HEK293 (cell line): ENCODE data around the gene INVS.

ENCODE experiments used
- CTCF ChIA-PET: fragments of 350-600 bp; formaldehyde crosslinking; extraction: SDS; loops from one replicate; lab custom pipeline; 2021; ENCODE audit warnings: antibody characterized with exemption; lab: Yijun Ruan, JAX
- POLR2A ChIA-PET: fragments of 300-600 bp; formaldehyde crosslinking; extraction: SDS; loops from one replicate; lab custom pipeline; 2020; ENCODE audit warnings: antibody characterized with exemption, inconsistent platforms; lab: Yijun Ruan, JAX
- H3K27ac ChIP-seq: fragments of 200-500 bp; sonication (Bioruptor generic); 2 replicates; pipeline ENCODE4 v1.5.1; 2014; ENCODE audit warnings: low read depth, low read length, control low read depth, inconsistent platforms; ENCODE audit errors: extremely low read depth
- H3K36me3 ChIP-seq, 2 experiments: fragments of 200-500 bp in 1 of 2; sonication (Bioruptor generic) in 1 of 2; 1 replicate in 1 of 2; 2 replicates in 1 of 2; pipeline ENCODE4 v1.5.1; 2014 to 2017; ENCODE audit warnings: inconsistent platforms in 2 of 2, low read length in 2 of 2; ENCODE audit not compliant: control insufficient read depth in 2 of 2, insufficient read depth in 1 of 2
- H3K4me1 ChIP-seq: fragments of 200-500 bp; sonication (Bioruptor generic); 2 replicates; pipeline ENCODE4 v1.5.1; 2014; ENCODE audit warnings: mild to moderate bottlenecking, low read length, inconsistent platforms; ENCODE audit not compliant: control insufficient read depth, insufficient read depth
- H3K4me3 ChIP-seq: 2 replicates; pipeline ENCODE4 v1.5.1; 2011; ENCODE audit warnings: low read depth, mild to moderate bottlenecking, control low read depth, low read length, moderate library complexity
- H3K9me3 ChIP-seq: fragments of 200-500 bp; sonication (Bioruptor generic); 2 replicates; pipeline ENCODE4 v1.5.1; 2014; ENCODE audit warnings: low read depth, low read length, inconsistent platforms; ENCODE audit not compliant: control insufficient read depth, insufficient read depth
- SCRT1 ChIP-seq: fragments of 450-650 bp; formaldehyde crosslinking; IDR thresholded peaks from 2 replicates; pipeline ENCODE4 v1.5.1; 2016; ENCODE audit warnings: missing biosample characterization, missing genetic modification characterization, borderline replicate concordance
- ZBTB1 ChIP-seq: fragments of 450-650 bp; formaldehyde crosslinking; IDR thresholded peaks from 2 replicates; pipeline ENCODE4 v1.5.1; 2016; ENCODE audit warnings: missing biosample characterization, missing genetic modification characterization
- ZFP41 ChIP-seq: fragments of 450-650 bp; formaldehyde crosslinking; IDR thresholded peaks from 2 replicates; pipeline ENCODE4 v1.5.1; 2016; ENCODE audit warnings: missing biosample characterization, missing genetic modification characterization, borderline replicate concordance
- ZFP69B ChIP-seq: fragments of 450-650 bp; formaldehyde crosslinking; IDR thresholded peaks from 2 replicates; pipeline ENCODE4 v1.5.1; 2016; ENCODE audit warnings: missing biosample characterization, missing genetic modification characterization
- ZNF112 ChIP-seq: fragments of 450-650 bp; formaldehyde crosslinking; IDR thresholded peaks from 2 replicates; pipeline ENCODE4 v1.5.0; 2017; ENCODE audit warnings: missing biosample characterization, missing genetic modification characterization
- ZNF19 ChIP-seq: fragments of 450-650 bp; formaldehyde crosslinking; IDR thresholded peaks from 2 replicates; pipeline ENCODE4; 2016; ENCODE audit warnings: missing biosample characterization, missing genetic modification characterization, low read depth
- ZNF292 ChIP-seq: fragments of 450-650 bp; formaldehyde crosslinking; IDR thresholded peaks from 2 replicates; pipeline ENCODE4 v1.5.1; 2016; ENCODE audit warnings: low read depth, missing biosample characterization, missing genetic modification characterization, borderline replicate concordance
- ZNF311 ChIP-seq: fragments of 450-650 bp; formaldehyde crosslinking; IDR thresholded peaks from 2 replicates; pipeline ENCODE4 v1.5.1; 2017; ENCODE audit warnings: missing biosample characterization, missing genetic modification characterization, borderline replicate concordance
- ZNF354C ChIP-seq: fragments of 450-650 bp; formaldehyde crosslinking; IDR thresholded peaks from 2 replicates; pipeline ENCODE4 v1.5.1; 2016; ENCODE audit warnings: missing biosample characterization, missing genetic modification characterization, low read depth, borderline replicate concordance
- ZNF423 ChIP-seq: fragments of 450-650 bp; formaldehyde crosslinking; IDR thresholded peaks from 2 replicates; pipeline ENCODE4 v1.5.1; 2016; ENCODE audit warnings: missing biosample characterization, missing genetic modification characterization
- ZNF48 ChIP-seq: fragments of 450-650 bp; formaldehyde crosslinking; IDR thresholded peaks from 2 replicates; pipeline ENCODE4 v1.5.1; 2016; ENCODE audit warnings: missing biosample characterization, missing genetic modification characterization
- ZNF510 ChIP-seq: fragments of 450-650 bp; formaldehyde crosslinking; IDR thresholded peaks from 2 replicates; pipeline ENCODE4 v1.5.1; 2018; ENCODE audit warnings: mild to moderate bottlenecking, missing genetic modification characterization, missing biosample characterization; ENCODE audit not compliant: insufficient replicate concordance
- ZNF747 ChIP-seq: fragments of 450-650 bp; formaldehyde crosslinking; IDR thresholded peaks from 2 replicates; pipeline ENCODE4 v1.5.1; 2016; ENCODE audit warnings: missing biosample characterization, missing genetic modification characterization
- ZSCAN16 ChIP-seq: fragments of 450-650 bp; formaldehyde crosslinking; IDR thresholded peaks from 2 replicates; pipeline ENCODE4 v1.5.1; 2016; ENCODE audit warnings: missing biosample characterization, missing genetic modification characterization
- TF ChIP-seq, protein P1 (sequence below): fragments of 450-650 bp; formaldehyde crosslinking; IDR thresholded peaks from 2 replicates; pipeline ENCODE4 v1.5.1; 2017; ENCODE audit warnings: missing biosample characterization, missing genetic modification characterization
- TF ChIP-seq, protein P2 (sequence below): fragments of 450-650 bp; formaldehyde crosslinking; conservative IDR thresholded peaks from 2 replicates; pipeline ENCODE4 v1.5.1; 2016; ENCODE audit warnings: low read depth, missing biosample characterization, missing genetic modification characterization
- TF ChIP-seq, protein P3 (sequence below): fragments of 450-650 bp; formaldehyde crosslinking; IDR thresholded peaks from 2 replicates; pipeline ENCODE4 v1.5.1; 2016; ENCODE audit warnings: missing biosample characterization, missing genetic modification characterization
- TF ChIP-seq, protein P4 (sequence below): fragments of 450-650 bp; formaldehyde crosslinking; IDR thresholded peaks from 2 replicates; pipeline ENCODE4 v1.5.1; 2017; ENCODE audit warnings: missing biosample characterization, missing genetic modification characterization
- TF ChIP-seq, protein P5 (sequence below): fragments of 450-650 bp; IDR thresholded peaks from 2 replicates; pipeline ENCODE4 v1.5.1; 2018; ENCODE audit warnings: missing biosample characterization, mild to moderate bottlenecking, missing genetic modification characterization
- TF ChIP-seq, protein P6 (sequence below): fragments of 450-650 bp; formaldehyde crosslinking; IDR thresholded peaks from 2 replicates; pipeline ENCODE4 v1.5.1; 2016; ENCODE audit warnings: missing biosample characterization, missing genetic modification characterization
- TF ChIP-seq, protein P7 (sequence below): fragments of 450-650 bp; formaldehyde crosslinking; IDR thresholded peaks from 2 replicates; pipeline ENCODE4 v1.5.1; 2017; ENCODE audit warnings: missing biosample characterization, missing genetic modification characterization

Gene INVS

DNA sequence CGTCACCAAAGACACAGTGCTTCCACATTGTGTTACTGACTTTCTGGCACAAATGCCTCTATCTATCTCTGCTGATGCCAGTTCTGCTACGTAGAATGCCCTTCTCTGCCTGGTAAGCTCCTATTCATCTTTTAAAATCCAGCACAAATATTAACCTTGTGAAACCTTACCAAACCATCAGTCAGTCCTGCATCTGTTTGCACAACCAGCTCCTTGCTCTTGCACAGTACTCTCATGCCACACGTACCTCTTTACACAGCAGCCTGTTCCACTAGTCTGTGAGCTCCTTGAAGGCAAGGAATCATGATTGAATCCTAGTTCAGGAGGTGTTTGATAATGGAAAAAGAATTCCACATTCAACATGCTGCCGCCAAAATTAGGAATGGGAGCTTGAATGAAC, 197.4 kb downstream of the INVS start:
- CTCF ChIA-PET: interaction anchor here (0.6 to 1.1 kb wide), 2 partner anchors 10 to 26 kb away, joined by 3 to 6 read pairs; no protein-coding TSS in a partner anchor
- TF ChIP-seq, protein P1, sequence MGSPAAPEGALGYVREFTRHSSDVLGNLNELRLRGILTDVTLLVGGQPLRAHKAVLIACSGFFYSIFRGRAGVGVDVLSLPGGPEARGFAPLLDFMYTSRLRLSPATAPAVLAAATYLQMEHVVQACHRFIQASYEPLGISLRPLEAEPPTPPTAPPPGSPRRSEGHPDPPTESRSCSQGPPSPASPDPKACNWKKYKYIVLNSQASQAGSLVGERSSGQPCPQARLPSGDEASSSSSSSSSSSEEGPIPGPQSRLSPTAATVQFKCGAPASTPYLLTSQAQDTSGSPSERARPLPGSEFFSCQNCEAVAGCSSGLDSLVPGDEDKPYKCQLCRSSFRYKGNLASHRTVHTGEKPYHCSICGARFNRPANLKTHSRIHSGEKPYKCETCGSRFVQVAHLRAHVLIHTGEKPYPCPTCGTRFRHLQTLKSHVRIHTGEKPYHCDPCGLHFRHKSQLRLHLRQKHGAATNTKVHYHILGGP: no peak
- TF ChIP-seq, protein P2, sequence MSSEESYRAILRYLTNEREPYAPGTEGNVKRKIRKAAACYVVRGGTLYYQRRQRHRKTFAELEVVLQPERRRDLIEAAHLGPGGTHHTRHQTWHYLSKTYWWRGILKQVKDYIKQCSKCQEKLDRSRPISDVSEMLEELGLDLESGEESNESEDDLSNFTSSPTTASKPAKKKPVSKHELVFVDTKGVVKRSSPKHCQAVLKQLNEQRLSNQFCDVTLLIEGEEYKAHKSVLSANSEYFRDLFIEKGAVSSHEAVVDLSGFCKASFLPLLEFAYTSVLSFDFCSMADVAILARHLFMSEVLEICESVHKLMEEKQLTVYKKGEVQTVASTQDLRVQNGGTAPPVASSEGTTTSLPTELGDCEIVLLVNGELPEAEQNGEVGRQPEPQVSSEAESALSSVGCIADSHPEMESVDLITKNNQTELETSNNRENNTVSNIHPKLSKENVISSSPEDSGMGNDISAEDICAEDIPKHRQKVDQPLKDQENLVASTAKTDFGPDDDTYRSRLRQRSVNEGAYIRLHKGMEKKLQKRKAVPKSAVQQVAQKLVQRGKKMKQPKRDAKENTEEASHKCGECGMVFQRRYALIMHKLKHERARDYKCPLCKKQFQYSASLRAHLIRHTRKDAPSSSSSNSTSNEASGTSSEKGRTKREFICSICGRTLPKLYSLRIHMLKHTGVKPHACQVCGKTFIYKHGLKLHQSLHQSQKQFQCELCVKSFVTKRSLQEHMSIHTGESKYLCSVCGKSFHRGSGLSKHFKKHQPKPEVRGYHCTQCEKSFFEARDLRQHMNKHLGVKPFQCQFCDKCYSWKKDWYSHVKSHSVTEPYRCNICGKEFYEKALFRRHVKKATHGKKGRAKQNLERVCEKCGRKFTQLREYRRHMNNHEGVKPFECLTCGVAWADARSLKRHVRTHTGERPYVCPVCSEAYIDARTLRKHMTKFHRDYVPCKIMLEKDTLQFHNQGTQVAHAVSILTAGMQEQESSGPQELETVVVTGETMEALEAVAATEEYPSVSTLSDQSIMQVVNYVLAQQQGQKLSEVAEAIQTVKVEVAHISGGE (tag by site-specific recombination): no peak
- TF ChIP-seq, protein P3, sequence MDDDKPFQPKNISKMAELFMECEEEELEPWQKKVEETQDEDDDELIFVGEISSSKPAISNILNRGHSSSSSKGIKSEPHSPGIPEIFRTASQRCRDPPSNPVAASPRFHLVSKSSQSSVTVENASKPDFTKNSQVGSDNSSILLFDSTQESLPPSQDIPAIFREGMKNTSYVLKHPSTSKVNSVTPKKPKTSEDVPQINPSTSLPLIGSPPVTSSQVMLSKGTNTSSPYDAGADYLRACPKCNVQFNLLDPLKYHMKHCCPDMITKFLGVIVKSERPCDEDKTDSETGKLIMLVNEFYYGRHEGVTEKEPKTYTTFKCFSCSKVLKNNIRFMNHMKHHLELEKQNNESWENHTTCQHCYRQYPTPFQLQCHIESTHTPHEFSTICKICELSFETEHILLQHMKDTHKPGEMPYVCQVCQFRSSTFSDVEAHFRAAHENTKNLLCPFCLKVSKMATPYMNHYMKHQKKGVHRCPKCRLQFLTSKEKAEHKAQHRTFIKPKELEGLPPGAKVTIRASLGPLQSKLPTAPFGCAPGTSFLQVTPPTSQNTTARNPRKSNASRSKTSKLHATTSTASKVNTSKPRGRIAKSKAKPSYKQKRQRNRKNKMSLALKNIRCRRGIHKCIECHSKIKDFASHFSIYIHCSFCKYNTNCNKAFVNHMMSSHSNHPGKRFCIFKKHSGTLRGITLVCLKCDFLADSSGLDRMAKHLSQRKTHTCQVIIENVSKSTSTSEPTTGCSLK (tag by site-specific recombination): no peak
- TF ChIP-seq, protein P4, sequence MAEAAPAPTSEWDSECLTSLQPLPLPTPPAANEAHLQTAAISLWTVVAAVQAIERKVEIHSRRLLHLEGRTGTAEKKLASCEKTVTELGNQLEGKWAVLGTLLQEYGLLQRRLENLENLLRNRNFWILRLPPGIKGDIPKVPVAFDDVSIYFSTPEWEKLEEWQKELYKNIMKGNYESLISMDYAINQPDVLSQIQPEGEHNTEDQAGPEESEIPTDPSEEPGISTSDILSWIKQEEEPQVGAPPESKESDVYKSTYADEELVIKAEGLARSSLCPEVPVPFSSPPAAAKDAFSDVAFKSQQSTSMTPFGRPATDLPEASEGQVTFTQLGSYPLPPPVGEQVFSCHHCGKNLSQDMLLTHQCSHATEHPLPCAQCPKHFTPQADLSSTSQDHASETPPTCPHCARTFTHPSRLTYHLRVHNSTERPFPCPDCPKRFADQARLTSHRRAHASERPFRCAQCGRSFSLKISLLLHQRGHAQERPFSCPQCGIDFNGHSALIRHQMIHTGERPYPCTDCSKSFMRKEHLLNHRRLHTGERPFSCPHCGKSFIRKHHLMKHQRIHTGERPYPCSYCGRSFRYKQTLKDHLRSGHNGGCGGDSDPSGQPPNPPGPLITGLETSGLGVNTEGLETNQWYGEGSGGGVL (tag by site-specific recombination): no peak
- TF ChIP-seq ZNF292 (no peak), ZSCAN16 (tag by site-specific recombination) (no peak), ZNF311 (tag by site-specific recombination) (no peak), ZNF510 (tag by site-specific recombination) (no peak), ZNF747 (tag by site-specific recombination) (no peak)
- TF ChIP-seq, protein P5, sequence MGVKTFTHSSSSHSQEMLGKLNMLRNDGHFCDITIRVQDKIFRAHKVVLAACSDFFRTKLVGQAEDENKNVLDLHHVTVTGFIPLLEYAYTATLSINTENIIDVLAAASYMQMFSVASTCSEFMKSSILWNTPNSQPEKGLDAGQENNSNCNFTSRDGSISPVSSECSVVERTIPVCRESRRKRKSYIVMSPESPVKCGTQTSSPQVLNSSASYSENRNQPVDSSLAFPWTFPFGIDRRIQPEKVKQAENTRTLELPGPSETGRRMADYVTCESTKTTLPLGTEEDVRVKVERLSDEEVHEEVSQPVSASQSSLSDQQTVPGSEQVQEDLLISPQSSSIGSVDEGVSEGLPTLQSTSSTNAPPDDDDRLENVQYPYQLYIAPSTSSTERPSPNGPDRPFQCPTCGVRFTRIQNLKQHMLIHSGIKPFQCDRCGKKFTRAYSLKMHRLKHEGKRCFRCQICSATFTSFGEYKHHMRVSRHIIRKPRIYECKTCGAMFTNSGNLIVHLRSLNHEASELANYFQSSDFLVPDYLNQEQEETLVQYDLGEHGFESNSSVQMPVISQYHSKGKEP (tag by site-specific recombination): no peak

DNA sequence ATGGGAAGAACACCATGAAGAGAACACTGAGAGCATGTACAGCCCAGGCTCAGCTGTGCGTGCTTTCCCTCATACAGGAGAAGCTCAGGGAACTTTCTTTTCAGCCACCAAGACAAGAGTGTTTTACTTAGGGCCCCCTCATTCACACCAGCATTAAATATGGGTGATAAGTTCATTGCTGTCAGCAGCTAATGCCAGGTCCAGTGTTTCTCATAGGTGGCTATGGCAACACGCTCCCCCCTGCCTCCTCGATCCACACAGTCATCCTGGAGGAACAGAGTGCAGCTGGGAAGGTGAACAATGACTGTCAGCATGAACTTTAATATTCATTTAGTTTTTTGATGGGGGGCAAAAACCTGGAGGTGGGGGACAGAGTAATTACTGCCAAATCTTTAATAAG, 199.3 kb downstream of the INVS start:
- Histone ChIP-seq H3K9me3 (no peaks in the 10 kb centered on the region), H3K4me1 (no peaks in the 10 kb centered on the region), H3K36me3 (peaks cover 0 to 99% of the 10 kb centered on the region in 2 experiments), H3K4me3 (no peak overlapping the region), H3K27ac (no peak overlapping the region)
- POLR2A ChIA-PET: no interaction called here
- CTCF ChIA-PET: interaction anchor here (1.1 kb wide), 1 partner anchor 25 kb away, joined by 3 read pairs; no protein-coding TSS in a partner anchor
- TF ChIP-seq ZNF423 (no peak), ZBTB1 (tag by site-specific recombination) (no peak), ZNF48 (tag by site-specific recombination) (no peak), SCRT1 (tag by site-specific recombination) (no peak), ZNF354C (tag by site-specific recombination) (no peak), ZFP69B (tag by site-specific recombination) (no peak), ZNF112 (tag by site-specific recombination) (no peak), ZFP41 (tag by site-specific recombination) (no peak), ZNF19 (tag by site-specific recombination) (no peak)
- TF ChIP-seq, protein P6, sequence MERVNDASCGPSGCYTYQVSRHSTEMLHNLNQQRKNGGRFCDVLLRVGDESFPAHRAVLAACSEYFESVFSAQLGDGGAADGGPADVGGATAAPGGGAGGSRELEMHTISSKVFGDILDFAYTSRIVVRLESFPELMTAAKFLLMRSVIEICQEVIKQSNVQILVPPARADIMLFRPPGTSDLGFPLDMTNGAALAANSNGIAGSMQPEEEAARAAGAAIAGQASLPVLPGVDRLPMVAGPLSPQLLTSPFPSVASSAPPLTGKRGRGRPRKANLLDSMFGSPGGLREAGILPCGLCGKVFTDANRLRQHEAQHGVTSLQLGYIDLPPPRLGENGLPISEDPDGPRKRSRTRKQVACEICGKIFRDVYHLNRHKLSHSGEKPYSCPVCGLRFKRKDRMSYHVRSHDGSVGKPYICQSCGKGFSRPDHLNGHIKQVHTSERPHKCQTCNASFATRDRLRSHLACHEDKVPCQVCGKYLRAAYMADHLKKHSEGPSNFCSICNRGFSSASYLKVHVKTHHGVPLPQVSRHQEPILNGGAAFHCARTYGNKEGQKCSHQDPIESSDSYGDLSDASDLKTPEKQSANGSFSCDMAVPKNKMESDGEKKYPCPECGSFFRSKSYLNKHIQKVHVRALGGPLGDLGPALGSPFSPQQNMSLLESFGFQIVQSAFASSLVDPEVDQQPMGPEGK (tag by site-specific recombination): no peak
- TF ChIP-seq, protein P7, sequence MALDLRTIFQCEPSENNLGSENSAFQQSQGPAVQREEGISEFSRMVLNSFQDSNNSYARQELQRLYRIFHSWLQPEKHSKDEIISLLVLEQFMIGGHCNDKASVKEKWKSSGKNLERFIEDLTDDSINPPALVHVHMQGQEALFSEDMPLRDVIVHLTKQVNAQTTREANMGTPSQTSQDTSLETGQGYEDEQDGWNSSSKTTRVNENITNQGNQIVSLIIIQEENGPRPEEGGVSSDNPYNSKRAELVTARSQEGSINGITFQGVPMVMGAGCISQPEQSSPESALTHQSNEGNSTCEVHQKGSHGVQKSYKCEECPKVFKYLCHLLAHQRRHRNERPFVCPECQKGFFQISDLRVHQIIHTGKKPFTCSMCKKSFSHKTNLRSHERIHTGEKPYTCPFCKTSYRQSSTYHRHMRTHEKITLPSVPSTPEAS (tag by site-specific recombination): no peak

More for the DNA sequence above, 197.4 kb downstream of the INVS start:
- Histone ChIP-seq H3K4me1 (no peaks in the 10 kb centered on the region), H3K27ac (no peak overlapping the region), H3K9me3 (no peaks in the 10 kb centered on the region), H3K36me3 (peaks cover 0 to 99% of the 10 kb centered on the region in 2 experiments), H3K4me3 (no peak overlapping the region)
- POLR2A ChIA-PET: no interaction called here
